Neural progenitor cell (in vitro differentiated cells): ENCODE results near the gene SLC9B1.

Experiments
- CTCF ChIP-seq: fragments of 200-600 bp; sonication (generic); IDR thresholded peaks from 2 replicates; pipeline ENCODE4 v1.5.1; 2017; ENCODE audit warnings: antibody characterized with exemption, mild to moderate bottlenecking
- EZH2 ChIP-seq: fragments of 200-600 bp; sonication (generic); IDR thresholded peaks from 2 replicates; pipeline ENCODE4 v1.6.1; 2017; ENCODE audit warnings: antibody characterized with exemption, mild to moderate bottlenecking, moderate library complexity

- TF ChIP-seq EZH2, result no peak
- no peak for TF ChIP-seq CTCF
These were observed 100.6 kb downstream of the SLC9B1 start for GRCh38 chr4:102918859-102919258.
